DND-41 (cell line): ENCODE results near the gene DHX36.

Experiments used
- ATAC-seq: fragments of 200-7000 bp; cut with Tn5 transposase; 3 replicates; pipeline ENCODE4 v1.9.1; 2021; ENCODE audit warnings: low read depth; ENCODE audit not compliant: insufficient read depth
- DNase-seq: peaks from one replicate; pipeline ENCODE4 v3.0.0-alpha.2; 2020
- H2AFZ ChIP-seq: 2 replicates; pipeline ENCODE4 v1.6.0; 2012; ENCODE audit warnings: low read depth, low read length
- H3K27ac ChIP-seq: 2 replicates; pipeline ENCODE4 v1.5.1; 2012; ENCODE audit warnings: low read length, inconsistent platforms
- H3K27me3 ChIP-seq: fragments of 200-600 bp; sonication (generic); 2 replicates; pipeline ENCODE4 v1.6.0; 2012; ENCODE audit warnings: low read length, mild to moderate bottlenecking, inconsistent platforms; ENCODE audit not compliant: insufficient read depth, poor library complexity
- H3K36me3 ChIP-seq: 2 replicates; pipeline ENCODE4 v1.5.1; 2012; ENCODE audit warnings: low read length, inconsistent platforms; ENCODE audit not compliant: insufficient read depth
- H3K4me1 ChIP-seq: 2 replicates; pipeline ENCODE4 v1.5.1; 2012; ENCODE audit warnings: mild to moderate bottlenecking, low read length; ENCODE audit not compliant: insufficient read depth
- H3K4me2 ChIP-seq: 2 replicates; pipeline ENCODE4 v1.6.0; 2012; ENCODE audit warnings: mild to moderate bottlenecking, moderate library complexity, low read length, inconsistent platforms; ENCODE audit not compliant: insufficient read depth
- H3K4me3 ChIP-seq, 2 experiments: fragments of 200-600 bp in 1 of 2; shearing (Covaris generic) in 1 of 2; 2 replicates each; pipeline ENCODE4 v1.5.1; 2012 to 2016; ENCODE audit warnings: inconsistent platforms in 2 of 2, low read length in 2 of 2, mild to moderate bottlenecking in 2 of 2, low read depth in 1 of 2, moderate library complexity in 1 of 2
- H3K79me2 ChIP-seq: 2 replicates; pipeline ENCODE4 v1.6.0; 2012; ENCODE audit warnings: low read length, inconsistent platforms; ENCODE audit not compliant: insufficient read depth
- H3K9ac ChIP-seq: 2 replicates; pipeline ENCODE4 v1.6.0; 2012; ENCODE audit warnings: low read depth, mild to moderate bottlenecking, inconsistent platforms, low read length, moderate library complexity
- H3K9me3 ChIP-seq: 2 replicates; pipeline ENCODE4 v1.5.1; 2012; ENCODE audit warnings: low read length, moderate library complexity, mild to moderate bottlenecking, inconsistent platforms; ENCODE audit not compliant: insufficient read depth, severe bottlenecking
- H4K20me1 ChIP-seq: 2 replicates; pipeline ENCODE4 v1.6.0; 2012; ENCODE audit warnings: low read length; ENCODE audit not compliant: insufficient read depth
- CTCF ChIP-seq: IDR thresholded peaks from 2 replicates; pipeline ENCODE4 v1.5.1; 2012; ENCODE audit warnings: borderline replicate concordance, low read length, moderate library complexity, mild to moderate bottlenecking; ENCODE audit not compliant: poor library complexity, severe bottlenecking; ENCODE audit errors: extremely low read depth
- EZH2 ChIP-seq: IDR thresholded peaks from 3 replicates; pipeline ENCODE4 v1.6.1; 2012; ENCODE audit warnings: borderline replicate concordance, low read depth, mild to moderate bottlenecking, moderate library complexity, low read length, inconsistent platforms; ENCODE audit not compliant: severe bottlenecking

Gene DHX36

DNA sequence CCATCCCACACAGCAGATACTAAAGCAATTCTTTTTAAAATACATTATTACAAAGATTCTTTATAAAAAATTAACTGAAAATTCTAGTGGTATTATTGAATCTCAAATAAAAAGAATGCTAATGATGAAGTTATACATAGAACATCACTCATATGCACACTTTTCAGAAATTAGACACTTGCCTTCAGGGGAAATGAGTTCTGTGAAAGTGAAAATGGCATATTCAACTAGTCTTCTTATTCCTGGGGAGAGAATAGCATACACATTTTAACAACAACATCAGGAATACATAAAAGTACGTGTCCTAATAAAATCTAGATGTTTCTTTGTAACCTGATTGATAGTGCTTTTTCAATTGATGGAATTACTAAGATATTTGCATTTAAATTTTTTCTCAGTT lies 36.8 kb upstream of the DHX36 start:
- no peaks in the 10 kb centered on the region for H4K20me1 ChIP-seq
- no peak for TF ChIP-seq CTCF
- H3K36me3 ChIP-seq: no peaks in the 10 kb centered on the region

DNA sequence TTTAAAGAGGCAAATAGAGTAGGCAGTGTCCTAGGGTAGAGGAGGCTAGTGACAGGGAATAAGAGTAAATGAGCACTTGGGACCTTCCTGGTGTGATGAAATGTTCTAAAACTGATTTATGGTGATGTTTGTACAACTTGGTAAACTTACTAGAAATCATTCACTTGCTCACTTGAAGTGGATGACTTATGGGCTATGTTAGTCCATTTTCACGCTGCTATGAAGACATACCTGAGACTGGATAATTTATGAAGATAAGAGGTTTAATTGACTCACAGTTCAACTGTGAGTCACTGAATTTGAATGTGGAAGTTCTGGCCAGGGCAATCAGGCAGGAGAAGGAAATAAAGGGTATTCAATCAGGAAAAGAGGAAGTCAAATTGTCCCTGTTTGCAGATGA lies 31.7 kb upstream of the DHX36 start:
- ATAC-seq (no peak), DNase-seq (no peak)
- Histone ChIP-seq H3K4me2 (no peak overlapping the region), H3K79me2 (no peaks in the 10 kb centered on the region), H3K4me1 (no peaks in the 10 kb centered on the region), H3K27me3 (no peaks in the 10 kb centered on the region), H3K27ac (no peak overlapping the region), H3K9me3 (no peaks in the 10 kb centered on the region), H3K4me3 (no peak overlapping the region), H3K9ac (no peak overlapping the region), H2AFZ (no peak overlapping the region), H4K20me1 (no peaks in the 10 kb centered on the region), H3K36me3 (no peaks in the 10 kb centered on the region)
- TF ChIP-seq EZH2 (no peak), CTCF (no peak)

More for the DNA sequence above, 36.8 kb upstream of the DHX36 start:
- H3K4me3 ChIP-seq: no peak overlapping the region
- H3K27ac ChIP-seq: no peak overlapping the region
- no peak for ATAC-seq
- no peak overlapping the region for H3K9ac ChIP-seq
- H3K4me2 ChIP-seq: no peak overlapping the region
- no peaks in the 10 kb centered on the region for H3K27me3 ChIP-seq
- no peak for DNase-seq
- no peak overlapping the region for H2AFZ ChIP-seq
- no peaks in the 10 kb centered on the region for H3K4me1 ChIP-seq
- peaks cover 4% of the 10 kb centered on the region for H3K9me3 ChIP-seq
- no peaks in the 10 kb centered on the region for H3K79me2 ChIP-seq

GRCh38 chr3:154349223-154349622 lies 24.9 kb upstream of the DHX36 start:
- Histone ChIP-seq H3K4me1 (no peaks in the 10 kb centered on the region), H3K79me2 (no peaks in the 10 kb centered on the region), H3K9me3 (no peaks in the 10 kb centered on the region), H3K27ac (no peak overlapping the region), H3K27me3 (peaks cover 6% of the 10 kb centered on the region), H3K36me3 (no peaks in the 10 kb centered on the region), H3K9ac (no peak overlapping the region), H4K20me1 (no peaks in the 10 kb centered on the region), H2AFZ (no peak overlapping the region), H3K4me3 (no peak overlapping the region), H3K4me2 (no peak overlapping the region)
- DNase-seq: no peak
- no peak for ATAC-seq
- TF ChIP-seq EZH2 (no peak), CTCF (no peak)
